Measurements from ENCODE around the gene RHBDD2.
A peak's percentile ranks its signal among the peaks of the same experiment; 100 is the strongest.
"Not testable (repeated sequence)": the region's sequence is repeated elsewhere in the genome, so short reads cannot be mapped to it uniquely, and the experiment has no call there.

RHBDD2 gene

GRCh38 chr7:75889223-75889825 lies 10.5 kb downstream of the RHBDD2 start:
- no peak for DNase-seq (ENCODE audit: low read depth)

DNA sequence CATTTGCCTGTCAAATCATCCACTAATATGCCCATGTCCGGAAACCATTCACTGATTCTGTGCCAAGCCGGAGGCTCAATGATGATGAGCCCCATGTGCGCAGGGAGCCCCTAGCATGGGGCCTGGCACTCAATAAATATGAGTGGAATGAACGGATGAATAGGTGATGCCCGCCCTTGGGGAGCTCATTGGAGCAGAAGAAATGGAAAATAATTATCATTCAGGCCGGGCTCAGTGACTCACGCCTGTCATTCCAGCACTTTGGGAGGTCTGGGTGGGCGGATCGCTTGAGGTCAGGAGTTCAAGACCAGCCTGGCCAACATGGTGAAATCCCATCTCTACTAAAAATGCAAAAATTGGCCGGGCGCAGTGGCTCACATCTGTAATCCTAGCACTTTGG lies 11.0 kb downstream of the RHBDD2 start:
- no peak for DNase-seq (ENCODE audit: low read depth)

- not testable (repeated sequence) for DNase-seq (ENCODE audit: low read depth)
Observed at GRCh38 chr7:75891237-75891636, 12.4 kb downstream of the RHBDD2 start.

GRCh38 chr7:75891815-75892411 lies 13.1 kb downstream of the RHBDD2 start:
- DNase-seq (ENCODE audit: low read depth): no peak

DNA sequence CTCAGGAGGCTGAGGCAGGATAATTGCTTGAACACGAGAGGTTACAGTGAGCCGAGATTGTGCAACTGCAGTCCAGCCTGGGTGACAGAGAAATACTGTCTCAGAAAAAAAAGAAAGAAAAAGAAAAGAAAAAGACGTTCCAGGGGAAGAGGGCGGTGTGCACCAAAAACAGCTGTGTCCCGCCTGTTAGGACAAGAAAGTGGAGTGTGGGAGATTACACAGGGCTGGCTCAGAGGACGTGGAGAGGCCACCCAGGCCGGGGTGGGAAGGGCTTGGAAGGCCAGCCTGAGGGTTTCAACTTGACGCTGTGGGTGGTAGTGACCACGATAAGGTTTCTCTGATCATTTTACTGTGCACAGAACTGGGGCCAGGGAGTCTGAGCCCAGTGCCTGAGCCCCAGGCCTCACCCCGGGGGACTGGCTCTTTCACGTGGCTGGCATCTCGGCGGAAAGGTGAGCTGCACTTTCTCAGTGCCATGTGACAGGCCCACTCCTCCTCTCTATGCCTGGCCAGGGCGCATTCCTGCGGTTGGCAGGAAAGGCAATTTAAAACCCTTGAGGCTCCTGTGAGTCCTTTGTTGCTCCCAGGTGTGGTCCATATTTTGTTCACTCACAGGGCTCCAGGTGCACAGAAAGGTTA lies 13.9 kb downstream of the RHBDD2 start:
- no peak for DNase-seq (ENCODE audit: low read depth)

GRCh38 chr7:75896803-75897327 lies 18.0 kb downstream of the RHBDD2 start:
- no peak for DNase-seq (ENCODE audit: low read depth)

DNA sequence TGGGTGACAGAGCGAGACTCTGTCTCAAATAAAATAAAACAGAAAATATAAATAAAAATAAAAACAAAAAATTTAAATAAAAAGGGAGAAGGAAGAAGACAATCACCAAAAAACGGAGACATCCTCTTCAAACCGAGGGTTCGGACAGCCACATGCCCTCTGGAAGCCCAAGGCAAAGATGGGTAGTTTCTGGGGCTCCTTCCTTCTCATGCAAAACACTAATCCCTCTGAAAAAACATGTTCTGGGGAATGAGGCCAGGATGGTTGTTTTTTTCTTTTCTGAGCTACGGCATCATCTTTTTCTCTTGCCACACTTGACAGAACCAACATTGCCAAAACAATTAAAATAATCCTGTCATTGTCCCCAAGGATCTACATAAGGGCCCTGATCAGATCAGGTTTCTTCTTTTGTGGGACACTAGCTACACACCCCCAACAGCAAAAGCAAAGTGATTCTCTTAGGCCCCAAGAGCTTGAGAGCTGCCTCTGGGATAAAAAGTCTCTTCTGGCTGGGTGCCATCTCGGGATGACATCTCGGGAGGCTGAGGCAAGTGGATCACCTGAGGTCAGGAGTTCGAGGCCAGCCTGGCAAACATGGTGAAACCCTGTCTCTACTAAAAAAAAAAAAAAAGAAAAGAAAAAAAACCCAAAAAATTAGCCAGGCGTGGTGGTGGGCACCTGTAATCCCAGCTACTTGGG lies 21.9 kb downstream of the RHBDD2 start:
- DNase-seq (ENCODE audit: low read depth): no peak

- no peak for DNase-seq (ENCODE audit: low read depth)
Observed at GRCh38 chr7:75905785-75906604, 27.2 kb downstream of the RHBDD2 start.

DNA sequence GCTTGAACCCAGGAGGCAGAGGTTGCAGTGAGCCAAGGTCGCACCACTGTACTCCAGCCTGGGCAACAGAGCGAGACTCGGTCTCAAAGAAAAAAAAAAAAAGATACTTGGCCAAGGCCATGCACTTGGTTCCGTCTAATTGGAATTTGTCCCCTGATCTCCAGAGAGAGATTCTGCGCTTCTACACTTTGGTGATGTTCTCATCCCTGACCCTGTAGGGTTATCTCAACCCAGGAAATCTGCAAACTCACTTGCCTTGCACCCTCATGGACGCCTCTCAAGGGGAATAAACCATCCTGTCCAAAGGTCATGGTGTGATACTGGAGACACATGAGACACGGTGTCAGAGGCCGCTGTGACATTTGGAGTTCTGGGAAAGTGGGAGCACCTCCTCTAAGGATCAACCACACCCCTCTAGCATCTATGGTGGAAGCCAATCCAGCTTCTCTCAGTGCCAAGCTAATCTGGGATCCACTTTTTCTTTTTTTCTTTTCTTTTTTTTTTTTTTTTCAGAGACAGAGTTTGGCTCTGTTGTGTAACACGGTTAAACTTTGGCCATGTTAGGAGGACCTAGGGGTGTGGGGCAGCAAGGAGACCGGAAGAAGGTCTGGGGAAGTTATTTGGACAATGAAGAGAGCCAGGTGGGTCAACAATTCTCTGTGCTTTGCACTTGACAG lies 28.3 kb downstream of the RHBDD2 start:
- no peak for DNase-seq (ENCODE audit: low read depth)

GRCh38 chr7:75907668-75908039 lies 28.8 kb downstream of the RHBDD2 start:
- DNase-seq (ENCODE audit: low read depth): not testable (repeated sequence)

DNA sequence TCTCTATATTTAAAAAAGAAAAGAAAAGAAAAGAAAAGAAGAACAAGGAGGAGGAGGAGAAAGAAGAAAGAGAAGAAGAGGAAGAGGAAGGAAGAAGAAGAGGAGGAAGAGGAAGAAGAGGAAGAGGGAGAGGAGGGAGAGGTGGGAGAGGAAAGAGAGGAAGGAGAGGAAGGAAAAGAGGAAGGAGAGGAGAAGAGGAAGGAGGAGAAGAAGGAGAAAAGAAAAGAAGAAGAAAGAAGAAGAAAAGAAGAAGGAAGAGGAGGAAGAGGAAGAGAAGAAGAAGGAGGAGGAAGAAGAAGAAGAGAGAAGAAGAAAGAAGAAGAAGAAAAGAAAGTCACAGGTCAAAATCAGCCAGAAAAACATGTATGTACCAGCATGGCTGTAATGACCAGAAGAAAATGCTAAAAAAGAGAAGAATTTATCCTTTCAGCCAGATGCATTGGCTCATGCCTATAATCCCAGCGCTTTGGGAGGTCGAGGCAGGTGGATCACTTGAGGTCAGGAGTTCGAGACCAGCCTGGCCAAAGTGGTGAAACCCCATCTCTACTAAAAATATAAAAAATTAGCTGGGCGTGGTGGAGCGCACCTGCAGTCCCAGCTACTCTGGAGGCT lies 30.8 kb downstream of the RHBDD2 start:
- no peak for DNase-seq (ENCODE audit: low read depth)

DNA sequence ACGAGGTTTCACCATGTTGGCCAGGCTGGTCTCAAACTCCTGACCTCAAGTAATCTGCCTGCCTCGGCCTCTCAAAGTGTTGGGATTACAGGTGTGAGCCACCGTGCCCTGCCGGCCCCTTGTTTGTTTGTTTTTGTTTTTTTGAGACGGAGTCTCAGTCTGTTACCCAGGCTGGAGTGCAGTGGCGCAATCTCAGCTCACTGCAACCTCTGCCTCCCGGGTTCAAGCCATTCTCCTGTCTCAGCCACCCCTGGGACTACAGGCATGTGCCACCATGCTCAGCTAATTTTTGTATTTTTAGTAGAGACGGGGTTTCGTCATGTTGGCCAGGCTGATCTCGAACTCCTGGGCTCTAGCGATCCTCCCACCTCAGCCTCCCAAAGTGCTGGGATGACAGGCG lies 32.4 kb downstream of the RHBDD2 start:
- DNase-seq (ENCODE audit: low read depth): not testable (repeated sequence)

GRCh38 chr7:75913437-75913836 lies 34.6 kb downstream of the RHBDD2 start:
- no peak for DNase-seq (ENCODE audit: low read depth)

- no peak for DNase-seq (ENCODE audit: low read depth)
Observed at GRCh38 chr7:75914169-75914654, 35.4 kb downstream of the RHBDD2 start.

DNA sequence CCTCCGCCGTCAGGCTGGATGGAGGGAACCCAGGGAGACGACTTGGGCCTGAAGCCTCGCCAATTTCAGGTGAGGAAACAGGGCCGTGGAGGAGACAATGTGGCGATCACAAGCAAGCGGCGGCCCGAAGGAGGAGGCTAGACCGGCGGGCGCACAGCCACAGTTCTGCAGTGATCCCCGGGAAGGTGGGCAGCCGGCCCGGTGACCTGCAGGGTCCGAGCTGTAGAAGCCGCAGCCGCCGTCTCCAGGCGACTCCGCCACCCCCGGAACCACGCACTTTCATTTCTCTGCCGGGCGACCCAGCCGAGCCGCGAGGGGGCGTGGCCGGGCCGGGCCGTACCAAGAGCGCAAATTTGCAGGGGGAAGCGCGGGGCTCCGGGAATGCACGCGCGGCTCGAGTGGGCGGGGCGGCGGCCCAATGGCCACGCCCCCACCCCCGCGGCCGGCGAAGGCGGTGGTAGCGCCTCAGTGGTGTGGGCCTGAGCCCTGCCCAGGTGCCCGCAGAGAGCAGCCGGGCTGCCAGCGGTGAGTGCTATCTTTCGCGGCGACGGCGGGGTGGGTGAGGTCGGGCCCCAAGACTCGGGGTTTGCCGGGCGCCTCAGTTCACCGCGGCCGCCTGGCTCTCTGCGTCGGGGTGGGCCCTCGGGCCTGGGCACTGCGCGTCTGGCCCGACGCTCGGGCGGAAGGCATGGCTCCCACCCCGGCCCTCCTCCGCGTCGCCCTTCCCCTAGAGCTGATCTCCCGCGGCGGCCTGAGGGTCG lies 36.0 kb downstream of the RHBDD2 start, which contains the start of gene POR:
Gene POR (plus strand): TSS at position 501 of the 761 bp plus-strand sequence. CDS start 38,847 bp downstream, outside the sequence.
- DNase-seq (ENCODE audit: low read depth): peak; percentile 92

GRCh38 chr7:75915416-75916156 lies 36.8 kb downstream of the RHBDD2 start:
- no peak for DNase-seq (ENCODE audit: low read depth)

DNA sequence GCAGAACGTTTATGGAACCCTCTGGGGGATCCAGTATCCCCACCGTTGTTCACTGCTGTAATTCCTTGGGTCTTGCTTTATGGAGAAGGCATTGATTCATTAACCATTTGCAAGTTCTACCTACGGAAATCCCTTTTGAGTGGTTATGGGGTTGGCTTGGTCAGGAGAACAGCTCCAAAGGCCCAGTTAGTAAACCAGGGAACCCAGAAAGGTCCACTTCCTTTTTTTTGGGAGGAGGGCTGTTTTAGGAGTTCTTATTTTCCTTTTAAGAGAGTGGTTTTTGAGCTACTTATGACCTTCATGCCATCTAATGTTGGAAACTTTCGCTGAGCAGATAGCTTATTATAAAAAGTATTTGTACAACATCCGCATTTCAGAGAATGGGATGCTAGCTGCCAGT lies 37.4 kb downstream of the RHBDD2 start:
- no peak for DNase-seq (ENCODE audit: low read depth)

DNA sequence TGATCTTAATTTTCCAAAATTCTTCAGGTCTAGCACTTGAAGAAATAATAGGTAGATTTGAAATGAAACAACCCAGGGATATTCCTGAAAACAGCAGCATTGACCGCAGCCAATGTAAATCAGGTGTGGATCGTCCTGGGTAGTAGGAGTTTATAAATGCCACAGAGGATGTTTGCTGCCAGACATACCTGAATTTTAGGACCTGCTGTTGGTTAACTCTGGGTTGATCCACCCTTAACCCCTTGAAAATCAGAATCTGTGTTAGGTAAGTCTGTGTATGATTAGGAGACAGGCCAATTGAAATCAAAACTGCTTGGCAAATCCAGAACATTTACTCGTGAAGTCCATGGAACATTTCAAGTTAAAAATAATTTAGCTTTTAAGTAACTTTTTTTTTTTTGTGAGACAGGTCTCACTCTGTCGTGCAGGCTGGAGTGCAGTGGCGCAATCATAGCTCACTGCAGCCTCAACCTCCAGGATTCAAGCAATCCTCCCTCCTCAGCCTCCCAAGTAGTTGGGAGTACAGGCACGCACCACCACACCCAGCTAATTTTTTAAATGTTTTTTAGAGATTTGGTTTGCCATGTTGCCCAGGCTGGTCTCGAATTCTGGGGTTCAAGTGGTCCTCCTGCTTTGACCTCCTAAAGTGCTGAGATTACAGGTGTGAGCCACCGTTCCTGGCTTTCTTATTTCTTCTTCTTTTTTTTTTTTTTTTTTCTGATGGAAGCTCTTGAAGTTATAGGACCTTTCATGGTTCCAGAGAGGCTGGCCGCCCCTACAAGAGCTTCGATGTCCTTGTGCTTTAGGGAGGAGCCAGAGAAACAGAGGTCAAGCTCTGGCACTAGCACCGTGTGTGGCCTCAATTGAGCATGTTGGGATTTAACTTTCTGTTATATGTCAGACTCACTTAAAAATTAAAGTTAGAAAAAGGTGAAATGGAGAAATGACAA lies 38.1 kb downstream of the RHBDD2 start:
- no peak for DNase-seq (ENCODE audit: low read depth)
